Liver (tissue), 3 donors: ENCODE data around the gene PRR22.

Experiments used
- CTCF ChIP-seq: fragments of 150-350 bp; IDR thresholded peaks from 2 replicates; pipeline ENCODE4 v1.5.1; 2017; ENCODE audit warnings: improper control_type of control experiment, low read depth, low read length; ENCODE audit not compliant: missing input control
- FOXA2 ChIP-seq: IDR thresholded peaks from 2 replicates; pipeline ENCODE4 v1.6.1; 2016; ENCODE audit warnings: antibody characterized with exemption
- GABPA ChIP-seq, 2 donors: IDR thresholded peaks in 1 of 2; conservative IDR thresholded peaks in 1 of 2; 2 replicates each; pipeline ENCODE4 v1.6.1; 2016; ENCODE audit warnings: antibody characterized with exemption in 2 of 2, mild to moderate bottlenecking in 1 of 2, moderate library complexity in 1 of 2
- MAX ChIP-seq: IDR thresholded peaks from 2 replicates; pipeline ENCODE4 v1.6.1; 2016; ENCODE audit warnings: antibody characterized with exemption
- RAD21 ChIP-seq, 2 donors: IDR thresholded peaks; 2 replicates each; pipeline ENCODE4 v1.6.1; 2016; ENCODE audit warnings: antibody characterized with exemption in 2 of 2, mild to moderate bottlenecking in 2 of 2
- RXRA ChIP-seq, 2 donors: IDR thresholded peaks; 2 replicates each; pipeline ENCODE4 v1.6.1; 2017 to 2018; ENCODE audit warnings: antibody characterized with exemption in 2 of 2, mild to moderate bottlenecking in 1 of 2
- TAF1 ChIP-seq: conservative IDR thresholded peaks from 2 replicates; pipeline ENCODE4 v1.6.1; 2016; ENCODE audit warnings: antibody characterized with exemption, mild to moderate bottlenecking
- YY1 ChIP-seq: IDR thresholded peaks from 2 replicates; pipeline ENCODE4 v1.6.1; 2016; ENCODE audit warnings: antibody characterized with exemption, mild to moderate bottlenecking
- ZBTB33 ChIP-seq: IDR thresholded peaks from 2 replicates; pipeline ENCODE4 v1.6.1; 2016; ENCODE audit warnings: antibody characterized with exemption
- donor health status: healthy.
- donor health status: healthy.

- TF ChIP-seq CTCF (peak; percentile 96), MAX (no peak), ZBTB33 (no peak), RAD21 (IDR thresholded peaks at IDR 0.05) (peak; percentile 90 to 95), GABPA (IDR thresholded peaks at IDR 0.05 in 1 of 2, conservative IDR thresholded peaks at IDR 0.05 in 1 of 2) (no peak), TAF1 (no peak), RXRA (IDR thresholded peaks at IDR 0.05) (peak; percentile 3 to 16), YY1 (no peak), FOXA2 (no peak)
Measured at GRCh38 chr19:5803752-5804515, 19.4 kb upstream of the PRR22 start.
